HepG2 (cell line): ENCODE data around the gene MRPL10. TPM values are rescaled to one million over a fixed set of nuclear protein-coding genes. Genes with fewer than 3 reads are reported as not detected.

Experiments
- ATAC-seq: fragments of 200-7000 bp; cut with Tn5 transposase; 3 replicates; pipeline ENCODE4 v1.9.1; 2020; ENCODE audit warnings: mild to moderate bottlenecking, moderate library complexity
- BruUV-seq: library from RNA; stranded (reverse); fragments of 400-500 nt; replicated peaks from 2 replicates; lab custom pipeline; 2021; lab: Mats Ljungman, UMichigan
- CTCF ChIA-PET: fragments of 300-600 bp; formaldehyde crosslinking; extraction: SDS; loops from one replicate; lab custom pipeline; 2021; ENCODE audit warnings: low total read pairs, inconsistent platforms, low intra/inter-chr PET ratio; lab: Yijun Ruan, JAX
- POLR2A ChIA-PET: fragments of 350-600 bp; sonication (Branson Sonifier 250); formaldehyde crosslinking; loops from one replicate; lab custom pipeline; 2020; ENCODE audit warnings: antibody characterized with exemption, inconsistent platforms; lab: Yijun Ruan, JAX
- DNase-seq: peaks from one replicate; pipeline ENCODE4 v3.0.0-alpha.2; 2015; ENCODE audit warnings: low spot score
- FAIRE-seq: peaks from 3 replicates; lab custom pipeline; 2011; peaks lifted over from hg19 to GRCh38; lab: Jason Lieb, UNC
- H2AFZ ChIP-seq: one replicate; pipeline ENCODE4 v1.6.1; 2011; ENCODE audit warnings: low read length, inconsistent platforms
- H3K27ac ChIP-seq: fragments of 300-600 bp; 3 replicates; pipeline ENCODE4 v1.8.0; 2011; ENCODE audit warnings: mixed run types, mild to moderate bottlenecking, mixed read lengths, low read length, inconsistent platforms; ENCODE audit not compliant: insufficient read depth; ENCODE audit errors: extremely low read length
- H3K27me3 ChIP-seq, 2 experiments: fragments of 200-600 bp in 1 of 2; 2 replicates in 1 of 2; 3 replicates in 1 of 2; pipeline versions ENCODE4 v1.6.0 to v1.8.0; 2011; ENCODE audit warnings: low read length in 2 of 2, mild to moderate bottlenecking in 2 of 2, moderate library complexity in 2 of 2, inconsistent platforms in 1 of 2; ENCODE audit not compliant: insufficient read depth in 2 of 2, control insufficient read depth in 1 of 2
- H3K36me3 ChIP-seq, 2 experiments: fragments of 200-600 bp in 1 of 2; replicated peaks in 1 of 2; 2 replicates in 1 of 2; 3 replicates in 1 of 2; pipeline versions ENCODE4 v1.5.1 to v1.8.0; 2011; ENCODE audit warnings: low read length in 2 of 2, inconsistent platforms in 1 of 2; ENCODE audit not compliant: insufficient read depth in 2 of 2, control insufficient read depth in 1 of 2
- H3K4me1 ChIP-seq: 2 replicates; pipeline ENCODE4 v1.5.1; 2012; ENCODE audit warnings: low read length, inconsistent platforms; ENCODE audit not compliant: insufficient read depth
- H3K4me2 ChIP-seq: 2 replicates; pipeline ENCODE4 v1.6.0; 2011; ENCODE audit warnings: low read depth, low read length, inconsistent platforms
- H3K4me3 ChIP-seq, 3 experiments: fragments of 200-600 bp in 1 of 3; sonication (generic), shearing (Covaris generic) in 1 of 3; replicated peaks in 1 of 3; 2 replicates each; pipeline ENCODE4 v1.5.1; 2011 to 2016; ENCODE audit warnings: low read length in 3 of 3, inconsistent platforms in 2 of 3, low read depth in 2 of 3, mild to moderate bottlenecking in 2 of 3, control low read depth in 1 of 3, mixed read lengths in 1 of 3; ENCODE audit not compliant: insufficient read depth in 1 of 3
- H3K79me2 ChIP-seq: one replicate; pipeline ENCODE4 v1.6.1; 2011; ENCODE audit warnings: low read length, inconsistent platforms; ENCODE audit not compliant: insufficient read depth
- H3K9ac ChIP-seq: 2 replicates; pipeline ENCODE4 v1.6.0; 2011; ENCODE audit warnings: mild to moderate bottlenecking, low read depth, low read length, inconsistent platforms; ENCODE audit not compliant: insufficient read depth
- H3K9me3 ChIP-seq: 2 replicates; pipeline ENCODE4 v1.5.1; 2012; ENCODE audit warnings: mild to moderate bottlenecking, low read length
- H4K20me1 ChIP-seq: 2 replicates; pipeline ENCODE4 v1.6.0; 2011; ENCODE audit warnings: inconsistent platforms, mild to moderate bottlenecking, low read length, moderate library complexity; ENCODE audit not compliant: insufficient read depth
- DRAP1 ChIP-seq: IDR thresholded peaks from 2 replicates; pipeline ENCODE4 v1.6.1; 2016; ENCODE audit warnings: missing genetic modification reagents, missing compliant biosample characterization
- FOXJ3 ChIP-seq: sonication (generic); formaldehyde crosslinking; IDR thresholded peaks from 2 replicates; pipeline ENCODE4 v1.4.0; 2020; ENCODE audit warnings: missing genetic modification reagents, mild to moderate bottlenecking, borderline replicate concordance
- HBP1 ChIP-seq: IDR thresholded peaks from 2 replicates; pipeline ENCODE4 v1.6.1; 2016; ENCODE audit warnings: low read depth, control low read depth
- IKZF4 ChIP-seq: sonication (generic); formaldehyde crosslinking; IDR thresholded peaks from 2 replicates; pipeline ENCODE4 v1.5.1; 2020; ENCODE audit warnings: borderline replicate concordance, mild to moderate bottlenecking, low read depth, missing genetic modification reagents; ENCODE audit errors: not compliant biosample characterization
- KAT8 ChIP-seq: IDR thresholded peaks from 2 replicates; pipeline ENCODE4 v1.6.1; 2016; ENCODE audit warnings: missing genetic modification reagents, missing compliant biosample characterization
- PHF5A ChIP-seq: IDR thresholded peaks from one replicate; pipeline ENCODE4 v1.6.1; 2018; ENCODE audit warnings: low read depth, missing genetic modification reagents; ENCODE audit not compliant: unreplicated experiment
- TEF ChIP-seq: sonication (generic); formaldehyde crosslinking; IDR thresholded peaks from 2 replicates; pipeline ENCODE4 v1.5.0; 2020; ENCODE audit warnings: missing genetic modification reagents
- ZMAT5 ChIP-seq: sonication (generic); formaldehyde crosslinking; IDR thresholded peaks from 2 replicates; pipeline ENCODE4 v1.5.0; 2020; ENCODE audit warnings: mild to moderate bottlenecking, low read depth, missing genetic modification reagents, borderline replicate concordance
- ZNF207 ChIP-seq: fragments of 450-650 bp; IDR thresholded peaks from 2 replicates; pipeline ENCODE4 v1.6.1; 2016; ENCODE audit warnings: antibody characterized with exemption, borderline replicate concordance
- ZNF230 ChIP-seq: sonication (generic); formaldehyde crosslinking; IDR thresholded peaks from 2 replicates; pipeline ENCODE4 v1.4.0; 2020; ENCODE audit warnings: mild to moderate bottlenecking, missing genetic modification reagents
- ZNF326 ChIP-seq: sonication (generic); formaldehyde crosslinking; IDR thresholded peaks from 2 replicates; pipeline ENCODE4 v1.4.0; 2020; ENCODE audit warnings: missing genetic modification reagents, borderline replicate concordance
- ZNF44 ChIP-seq: sonication (generic); formaldehyde crosslinking; IDR thresholded peaks from 2 replicates; pipeline ENCODE4 v1.5.1; 2020; ENCODE audit warnings: mild to moderate bottlenecking, missing genetic modification reagents
- ZNF770 ChIP-seq: sonication (generic); formaldehyde crosslinking; IDR thresholded peaks from 2 replicates; pipeline ENCODE4 v1.5.0; 2020; ENCODE audit warnings: mild to moderate bottlenecking, missing genetic modification reagents
- ZNF776 ChIP-seq: sonication (generic); formaldehyde crosslinking; IDR thresholded peaks from 2 replicates; pipeline ENCODE4 v1.4.0; 2020; ENCODE audit warnings: mild to moderate bottlenecking, missing genetic modification reagents
- ZSCAN25 ChIP-seq: sonication (generic); formaldehyde crosslinking; IDR thresholded peaks from 2 replicates; pipeline ENCODE4 v1.8.0; 2022; ENCODE audit warnings: mild to moderate bottlenecking, missing genetic modification reagents
- WGBS: methylation state at CpG from one replicate; pipeline ENCODE4 v1.1.6; 2017; ENCODE audit warnings: low lambda C conversion rate; 5-methylcytosine and 5-hydroxymethylcytosine counted together
- in situ Hi-C: cut with HindIII; loops from 2 replicates; pipeline ENCODE4 v1.10.0; 2017; ENCODE audit warnings: low pct_unique_long_range_greater_than_20kb; ENCODE audit not compliant: extremely low pct_ligation_motif_present
- intact Hi-C: fragments of 100-400 bp; cut with micrococcal nuclease; formaldehyde crosslinking; loops from one replicate; pipeline ENCODE4 v1.10.0; 2022; ENCODE audit not compliant: unreplicated experiment
- polyA plus RNA-seq, 8 experiments: library from polyadenylated mRNA; depleted of rRNA in 3 of 8; stranded (reverse) in 7 of 8; unstranded in 1 of 8; fragments of >200 nt; fragmentation: Illumina TruSeq in 4 of 8; extraction: Trizol in 4 of 8; gene quantifications; 2 replicates each; pipeline versions ENCODE4 v1.2.1 to v1.2.3, GENCODE V29; 2011 to 2016; ENCODE audit warnings: low read depth in 4 of 8, missing spikeins in 1 of 8, mixed read lengths in 1 of 8; ENCODE audit not compliant: insufficient read depth in 1 of 8
- total RNA-seq, 5 experiments: library from RNA; depleted of rRNA; stranded (reverse); fragments of >200 nt; fragmentation: Illumina TruSeq; extraction: Trizol; gene quantifications; 2 replicates each; pipeline ENCODE4 v1.2.3, GENCODE V29; 2016; ENCODE audit warnings: low read depth in 1 of 5
- TF ChIP-seq, protein P1 (sequence below): sonication (generic); formaldehyde crosslinking; IDR thresholded peaks from 2 replicates; pipeline ENCODE4 v1.5.1; 2020; ENCODE audit warnings: missing genetic modification reagents, mild to moderate bottlenecking, borderline replicate concordance

Gene MRPL10
- total and polyA plus RNA-seq, 2 of the 13 experiments (the other 11 are each of a cell fraction or from before 2014, with no cell fraction given): 56.7 to 149 TPM

DNA sequence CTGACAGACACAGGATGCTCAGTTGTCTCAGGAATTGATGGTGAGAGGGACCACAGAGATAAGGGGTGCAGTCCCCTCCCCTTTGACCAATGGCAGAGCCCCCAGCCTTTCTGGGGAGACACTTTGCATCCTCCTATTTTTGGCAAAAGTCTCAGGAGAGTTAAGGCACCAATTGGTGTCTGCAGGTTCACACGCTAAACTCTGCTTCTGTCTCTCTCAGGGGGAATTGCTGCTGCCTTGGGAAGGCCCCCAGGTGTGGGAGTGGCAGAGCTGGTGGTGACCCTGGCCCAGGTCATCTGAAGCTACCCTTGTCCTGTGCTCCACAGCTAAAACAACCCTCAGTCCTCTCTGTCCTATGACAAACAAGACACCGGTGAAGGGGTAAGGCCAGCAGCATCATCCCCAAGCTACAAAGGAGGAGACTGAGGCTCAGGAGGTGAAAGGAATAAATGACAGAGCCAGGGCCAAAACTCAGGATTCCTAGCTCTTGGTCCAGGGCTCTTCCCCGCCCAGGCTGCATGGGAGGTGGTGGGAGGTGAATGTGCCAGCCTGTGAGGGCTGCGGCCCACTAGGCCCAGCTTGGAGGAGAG lies 30.1 kb downstream of the MRPL10 start:
- Histone ChIP-seq H3K9me3 (no peaks in the 10 kb centered on the region), H3K79me2 (no peaks in the 10 kb centered on the region), H2AFZ (no peak overlapping the region), H3K4me1 (no peaks in the 10 kb centered on the region), H4K20me1 (peaks cover 4% of the 10 kb centered on the region; the same call in 1 of the 2 replicates), H3K36me3 (no peaks in the 10 kb centered on the region), H3K9ac (no peak overlapping the region), H3K27me3 (peaks cover 4 to 16% of the 10 kb centered on the region in 2 experiments; a peak in 4 of 5 replicates), H3K4me2 (no peak overlapping the region), H3K4me3 (no peak overlapping the region), H3K27ac (no peak overlapping the region)
- TF ChIP-seq DRAP1 (no peak), IKZF4 (no peak), ZNF326 (CRISPR knock-in tag) (no peak), ZSCAN25 (no peak), KAT8 (no peak), HBP1 (CRISPR knock-in tag) (no peak), ZNF776 (CRISPR knock-in tag) (no peak), ZNF44 (CRISPR knock-in tag) (no peak), FOXJ3 (no peak), ZMAT5 (CRISPR knock-in tag) (no peak), ZNF770 (CRISPR knock-in tag) (no peak), ZNF230 (no peak), ZNF207 (no peak), TEF (CRISPR knock-in tag) (no peak), PHF5A (CRISPR knock-in tag) (no peak)
- TF ChIP-seq, protein P1, sequence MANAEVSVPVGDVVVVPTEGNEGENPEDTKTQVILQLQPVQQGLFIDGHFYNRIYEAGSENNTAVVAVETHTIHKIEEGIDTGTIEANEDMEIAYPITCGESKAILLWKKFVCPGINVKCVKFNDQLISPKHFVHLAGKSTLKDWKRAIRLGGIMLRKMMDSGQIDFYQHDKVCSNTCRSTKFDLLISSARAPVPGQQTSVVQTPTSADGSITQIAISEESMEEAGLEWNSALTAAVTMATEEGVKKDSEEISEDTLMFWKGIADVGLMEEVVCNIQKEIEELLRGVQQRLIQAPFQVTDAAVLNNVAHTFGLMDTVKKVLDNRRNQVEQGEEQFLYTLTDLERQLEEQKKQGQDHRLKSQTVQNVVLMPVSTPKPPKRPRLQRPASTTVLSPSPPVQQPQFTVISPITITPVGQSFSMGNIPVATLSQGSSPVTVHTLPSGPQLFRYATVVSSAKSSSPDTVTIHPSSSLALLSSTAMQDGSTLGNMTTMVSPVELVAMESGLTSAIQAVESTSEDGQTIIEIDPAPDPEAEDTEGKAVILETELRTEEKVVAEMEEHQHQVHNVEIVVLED (CRISPR knock-in tag): no peak
- DNase-seq: no peak
- in situ Hi-C loops: no loop called here
- no peak for FAIRE-seq
- 16% methylated on average over 4 of the region's 4 CpGs for WGBS
- intact Hi-C loops: no loop called here
- POLR2A ChIA-PET: no interaction called here
- no peak for ATAC-seq
- no TSS peak for BruUV-seq
- CTCF ChIA-PET: interaction anchor here (2.2 kb wide), 1 partner anchor 25 kb away, joined by 15 read pairs; no protein-coding TSS in a partner anchor
